ENCODE measurements around the gene MACROD2.

The MACROD2 gene

DNA sequence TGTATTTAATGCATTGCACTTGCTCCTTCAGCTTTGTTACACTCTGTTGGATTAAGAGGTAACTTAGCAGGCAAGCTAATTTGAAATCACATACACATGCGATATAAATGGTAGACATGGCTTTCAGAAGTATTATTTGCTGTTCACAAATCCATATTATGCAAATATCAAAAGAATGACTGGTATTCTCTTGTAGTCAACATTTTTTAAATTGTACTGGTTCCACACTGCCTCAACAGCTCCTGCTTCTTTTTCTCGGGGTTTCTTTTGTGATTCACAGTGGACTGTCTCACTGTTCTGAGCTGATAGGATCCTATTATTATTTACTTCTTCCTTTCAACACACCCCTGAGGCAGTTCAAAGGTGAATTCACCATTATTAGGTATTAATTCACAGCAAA, 1650.5 kb downstream of the MACROD2 start:
- no peak for DNase-seq (ENCODE audit: low read depth)
- no peak overlapping the region for H3K4me3 ChIP-seq (ENCODE audit: low read length)
- TF ChIP-seq, protein P1, sequence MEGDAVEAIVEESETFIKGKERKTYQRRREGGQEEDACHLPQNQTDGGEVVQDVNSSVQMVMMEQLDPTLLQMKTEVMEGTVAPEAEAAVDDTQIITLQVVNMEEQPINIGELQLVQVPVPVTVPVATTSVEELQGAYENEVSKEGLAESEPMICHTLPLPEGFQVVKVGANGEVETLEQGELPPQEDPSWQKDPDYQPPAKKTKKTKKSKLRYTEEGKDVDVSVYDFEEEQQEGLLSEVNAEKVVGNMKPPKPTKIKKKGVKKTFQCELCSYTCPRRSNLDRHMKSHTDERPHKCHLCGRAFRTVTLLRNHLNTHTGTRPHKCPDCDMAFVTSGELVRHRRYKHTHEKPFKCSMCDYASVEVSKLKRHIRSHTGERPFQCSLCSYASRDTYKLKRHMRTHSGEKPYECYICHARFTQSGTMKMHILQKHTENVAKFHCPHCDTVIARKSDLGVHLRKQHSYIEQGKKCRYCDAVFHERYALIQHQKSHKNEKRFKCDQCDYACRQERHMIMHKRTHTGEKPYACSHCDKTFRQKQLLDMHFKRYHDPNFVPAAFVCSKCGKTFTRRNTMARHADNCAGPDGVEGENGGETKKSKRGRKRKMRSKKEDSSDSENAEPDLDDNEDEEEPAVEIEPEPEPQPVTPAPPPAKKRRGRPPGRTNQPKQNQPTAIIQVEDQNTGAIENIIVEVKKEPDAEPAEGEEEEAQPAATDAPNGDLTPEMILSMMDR (conservative IDR thresholded peaks at IDR 0.05; ENCODE audit: low read length), result no peak

DNA sequence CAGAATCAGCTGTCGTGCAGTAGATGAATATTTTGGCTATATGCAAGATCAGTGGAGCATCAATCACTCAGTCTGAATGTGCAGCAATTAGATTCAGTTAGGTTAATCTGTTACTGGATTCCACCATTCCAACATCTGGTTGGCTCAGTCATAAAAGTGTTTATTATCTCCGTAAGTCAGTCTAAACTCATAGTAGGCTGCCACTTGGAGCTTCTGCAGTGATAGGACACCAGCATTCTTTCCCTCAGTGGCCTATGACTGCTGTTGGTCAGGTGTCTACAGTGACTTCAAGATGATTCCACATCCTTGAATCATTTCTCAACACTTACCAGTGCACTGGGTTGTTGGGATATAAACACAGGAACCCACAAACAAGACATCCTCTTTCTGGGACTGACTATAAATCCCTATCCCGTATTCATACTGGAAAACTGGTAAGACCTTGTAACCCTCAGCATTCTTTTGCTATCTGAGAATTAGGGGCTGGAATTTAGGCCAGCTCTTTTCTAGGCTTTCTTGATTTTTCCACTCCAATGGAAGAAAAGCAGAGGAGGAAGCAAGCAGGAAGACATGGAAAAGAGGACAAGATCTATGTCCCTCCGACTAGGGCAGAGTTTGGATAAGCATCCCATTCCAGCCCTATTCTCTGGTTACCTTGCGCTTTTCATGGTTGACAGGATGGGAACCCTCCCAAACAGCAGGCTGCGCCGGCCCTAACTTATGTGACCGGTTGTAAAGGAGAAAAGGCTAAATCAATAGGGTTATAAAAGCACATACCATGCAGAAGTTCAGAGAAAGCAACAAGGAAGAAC, 1658.3 kb downstream of the MACROD2 start:
- TF ChIP-seq, protein P1 (conservative IDR thresholded peaks at IDR 0.05; ENCODE audit: low read length), result no peak
- H3K4me3 ChIP-seq (ENCODE audit: low read length), result no peak overlapping the region
- no peak for DNase-seq (ENCODE audit: low read depth)

DNA sequence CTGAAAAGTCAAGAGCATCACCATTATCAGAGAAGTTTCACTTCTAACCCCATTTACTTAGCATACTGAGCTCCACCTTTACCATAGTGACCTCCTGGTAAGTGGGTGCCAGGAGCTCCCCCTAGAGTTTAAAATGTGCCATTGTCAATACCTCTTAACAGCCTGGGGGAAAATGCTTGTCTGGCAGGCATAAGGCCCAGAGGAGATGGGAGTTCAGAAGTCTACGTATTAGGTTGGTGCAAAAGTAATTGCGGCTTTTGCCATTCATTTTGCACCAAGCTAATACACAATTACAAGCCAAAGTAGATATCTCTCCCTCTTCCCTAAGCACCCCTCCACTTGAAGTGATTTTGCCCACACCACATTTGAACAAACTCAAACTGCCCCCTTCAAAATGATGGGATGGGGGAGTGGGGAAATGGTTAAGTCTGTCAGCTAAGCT, 1658.9 kb downstream of the MACROD2 start:
- TF ChIP-seq, protein P1 (conservative IDR thresholded peaks at IDR 0.05; ENCODE audit: low read length), result peak; percentile 60
- DNase-seq (ENCODE audit: low read depth), result peak; percentile 49
- no peak overlapping the region for H3K4me3 ChIP-seq (ENCODE audit: low read length)

DNA sequence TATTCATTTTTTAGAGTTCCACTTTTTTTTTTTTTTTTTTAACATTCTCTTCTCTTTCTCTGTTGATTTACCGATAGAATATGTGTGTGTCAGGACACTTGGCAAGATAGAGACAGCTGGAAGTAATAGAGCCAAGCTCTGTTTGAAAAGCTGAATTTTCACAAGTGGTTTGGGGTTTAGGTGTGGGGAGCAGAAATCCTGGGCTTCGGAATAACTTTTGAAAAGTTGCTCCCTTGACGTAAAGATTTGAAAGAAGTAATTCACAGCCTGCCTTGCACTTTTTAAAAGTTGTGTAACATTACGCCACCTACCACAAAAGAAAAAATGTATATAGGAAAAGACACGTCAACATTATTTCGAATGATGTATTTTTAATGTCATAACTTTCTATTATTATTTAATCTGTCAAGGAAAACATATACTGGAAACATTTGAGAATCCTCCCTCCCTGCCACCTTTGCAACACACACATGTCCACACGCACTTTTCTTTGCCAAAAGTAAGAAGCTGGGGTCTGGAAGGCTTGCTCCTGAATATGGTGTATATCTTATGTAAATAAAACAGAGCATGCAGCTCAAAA, 1660.1 kb downstream of the MACROD2 start:
- DNase-seq (ENCODE audit: low read depth), result no peak
- H3K4me3 ChIP-seq (ENCODE audit: low read length), result no peak overlapping the region
- TF ChIP-seq, protein P1 (conservative IDR thresholded peaks at IDR 0.05; ENCODE audit: low read length), result no peak

DNA sequence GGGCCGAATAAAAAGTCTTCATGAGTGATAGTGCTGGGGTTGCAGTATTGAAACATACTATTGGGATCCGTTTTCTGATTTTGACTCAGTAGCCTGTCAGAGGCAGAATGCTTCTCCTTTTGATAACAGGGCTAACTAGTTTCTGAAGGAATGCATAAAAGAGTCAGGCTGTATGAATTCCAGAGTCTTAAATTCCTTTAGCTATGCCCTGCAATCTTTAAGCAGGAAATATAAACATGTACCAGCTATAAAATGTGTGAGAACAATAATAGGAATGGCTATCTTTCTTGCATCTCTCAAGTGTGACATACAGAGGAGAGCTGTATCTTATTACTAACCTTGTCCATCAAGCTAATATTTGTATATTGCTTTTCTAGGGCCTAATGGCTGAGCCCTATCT, 1660.8 kb downstream of the MACROD2 start:
- peak; percentile 26 for DNase-seq (ENCODE audit: low read depth)
- H3K4me3 ChIP-seq (ENCODE audit: low read length), result no peak overlapping the region
- TF ChIP-seq, protein P1 (conservative IDR thresholded peaks at IDR 0.05; ENCODE audit: low read length), result no peak

DNA sequence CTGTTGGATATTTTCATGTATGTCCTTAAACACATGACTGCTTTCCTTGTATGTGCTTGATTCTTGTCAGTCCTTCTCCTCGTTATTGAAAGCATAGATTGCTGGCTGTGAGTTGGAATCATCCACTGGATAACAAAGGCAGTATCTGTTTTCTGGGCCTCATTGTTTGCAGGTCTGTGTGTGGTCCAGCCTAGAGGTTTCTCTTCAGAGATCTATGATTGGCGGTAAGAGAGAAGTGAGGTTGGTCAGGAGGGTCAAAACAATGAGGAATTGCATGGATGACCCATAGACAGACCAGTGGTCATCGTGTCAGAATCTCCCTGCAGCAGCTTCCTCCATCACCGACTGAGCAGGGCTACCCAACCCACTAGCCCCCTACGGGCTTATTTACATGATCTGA, 1663.0 kb downstream of the MACROD2 start:
- TF ChIP-seq, protein P1 (conservative IDR thresholded peaks at IDR 0.05; ENCODE audit: low read length), result no peak
- H3K4me3 ChIP-seq (ENCODE audit: low read length), result no peak overlapping the region

DNA sequence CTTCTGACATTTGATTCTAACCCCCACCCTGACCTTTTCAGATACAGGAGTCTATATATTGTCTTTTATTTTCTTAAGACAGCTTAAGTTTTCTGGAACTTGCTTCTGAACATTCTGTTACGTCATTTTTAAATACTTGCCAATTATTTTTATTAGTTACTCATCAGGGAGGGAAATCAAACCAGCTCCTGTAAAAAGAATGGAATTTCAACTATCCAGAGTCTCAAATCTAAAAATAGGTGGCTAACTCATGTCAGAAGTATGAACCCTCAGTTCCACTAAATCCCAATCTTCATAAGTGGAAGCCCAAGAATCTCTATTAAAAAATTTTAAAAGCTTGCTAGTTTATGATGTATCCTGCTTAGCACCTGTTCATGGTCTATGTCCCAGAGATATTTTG, 1677.9 kb downstream of the MACROD2 start:
- TF ChIP-seq, protein P1 (conservative IDR thresholded peaks at IDR 0.05; ENCODE audit: low read length), result no peak
- peak; percentile 86 for DNase-seq (ENCODE audit: low read depth)
- H3K4me3 ChIP-seq (ENCODE audit: low read length), result no peak overlapping the region

More for the DNA sequence above, 1663.0 kb downstream of the MACROD2 start:
- DNase-seq (ENCODE audit: low read depth), result no peak
